Left cardiac atrium (tissue), 4 donors: Measurements from ENCODE around the gene DEFB113. TPM values are rescaled to one million over a fixed set of nuclear protein-coding genes. Genes with fewer than 3 reads are reported as not detected.
"Not testable (repeated sequence)": the region's sequence is repeated elsewhere in the genome, so short reads cannot be mapped to it uniquely, and the experiment has no call there.

Source experiments
- ATAC-seq, 2 donors: fragments of 200-7000 bp; cut with Tn5 transposase; one replicate each; pipeline ENCODE4 v1.9.1; 2020; ENCODE audit warnings: mild to moderate bottlenecking in 2 of 2, moderate library complexity in 2 of 2
- DNase-seq: peaks from one replicate; pipeline ENCODE4 v3.0.0-alpha.2; 2020
- intact Hi-C, 2 donors: fragments of 100-400 bp; cut with DNase I; formaldehyde crosslinking; loops; one replicate each; pipeline versions ENCODE4 v1.14.1 to v1.15.1; 2022 to 2023
- long read RNA-seq: library from polyadenylated mRNA; unstranded; transcript quantifications from one replicate; pipeline ENCODE4 v2.0.0, GENCODE V29; 2021
- total RNA-seq, 2 donors: library from RNA; stranded (reverse); fragmentation: NEBNext Ultra II Directional; extraction: Animal tissue kit (Norgen Biotek cat#: 25700); gene quantifications; one replicate each; pipeline ENCODE4 v1.2.1, GENCODE V29; 2021
- donor health status: DM: no; HTN: yes; CAD: no.
- donor health status: DM: no; HTN: yes; CAD: no; lungs with severe emphysema.
- donor health status: DM: yes; HTN: yes; CAD: no.
- donor health status: Dilated cardiomyopathy.

DEFB113 gene, protein sequence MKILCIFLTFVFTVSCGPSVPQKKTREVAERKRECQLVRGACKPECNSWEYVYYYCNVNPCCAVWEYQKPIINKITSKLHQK
- total RNA-seq: not detected
- long read RNA-seq: 0 reads

DNA sequence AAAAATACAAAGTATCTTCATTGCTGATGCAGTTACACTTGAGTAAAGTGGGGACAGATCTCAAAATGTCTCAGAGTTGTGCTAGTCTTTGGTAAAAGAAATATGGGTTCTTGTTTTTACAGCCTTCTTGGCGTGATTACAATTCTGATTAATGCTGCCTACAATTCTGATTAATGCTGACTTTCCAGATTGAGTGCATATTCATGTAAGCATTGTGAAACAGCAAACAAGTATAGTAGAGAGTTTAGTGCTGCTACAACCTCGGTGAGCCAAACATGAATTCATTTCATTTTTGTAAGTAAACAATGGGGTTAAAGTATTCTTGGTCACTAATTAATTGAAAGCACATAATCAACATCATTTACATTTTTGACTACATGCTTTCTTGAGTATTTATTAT is at the start of gene DEFB113:
Gene DEFB113, minus strand, starts transcription at position 21 of the 400 bp plus-strand sequence. Its CDS starts 0 bp downstream, at position 21.
- intact Hi-C loops: no loop called here
- DNase-seq (no peak), ATAC-seq (no peak)

DNA sequence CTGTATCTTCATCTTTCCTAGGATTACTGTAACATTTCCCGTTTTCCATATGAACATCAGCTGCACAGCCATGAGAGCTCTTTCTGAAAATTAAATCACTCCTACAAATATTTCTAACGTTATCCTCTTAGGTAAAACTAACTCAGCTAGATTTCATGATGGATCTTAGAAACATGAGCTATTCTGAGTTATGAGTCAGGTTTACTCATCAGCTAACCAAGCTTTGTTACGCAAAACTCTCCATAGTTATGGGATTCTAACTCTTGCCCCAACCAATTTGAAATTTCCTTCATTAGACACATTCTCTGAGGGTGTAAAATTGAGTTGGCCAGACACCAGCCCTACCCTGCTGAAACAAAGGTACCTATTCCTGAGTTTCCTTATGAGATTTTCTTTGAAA is 38.4 kb upstream of the DEFB113 start:
- intact Hi-C loops: no loop called here

DNA sequence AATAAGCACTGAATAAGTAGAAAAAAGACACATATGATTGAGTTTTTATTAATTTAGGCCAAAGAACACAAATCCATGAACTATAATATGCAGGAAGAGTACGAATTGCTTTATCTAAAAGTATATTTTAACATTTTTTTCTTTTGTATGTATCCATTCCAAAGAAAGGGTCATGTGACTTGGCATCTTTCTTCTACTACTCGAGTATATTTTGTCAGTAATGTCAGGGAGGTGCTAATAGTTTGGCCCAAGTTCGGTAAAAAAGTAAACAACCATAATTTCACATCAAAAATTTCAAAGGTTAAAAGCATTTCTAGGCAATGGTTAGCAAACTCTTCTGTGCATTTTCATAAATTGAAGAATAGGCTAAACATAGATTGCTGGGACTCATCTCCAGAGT is 33.7 kb upstream of the DEFB113 start:
- ATAC-seq (no peak), DNase-seq (no peak)
- intact Hi-C loops: no loop called here

More for the DNA sequence above, 38.4 kb upstream of the DEFB113 start:
- DNase-seq (no peak), ATAC-seq (no peak)

DNA sequence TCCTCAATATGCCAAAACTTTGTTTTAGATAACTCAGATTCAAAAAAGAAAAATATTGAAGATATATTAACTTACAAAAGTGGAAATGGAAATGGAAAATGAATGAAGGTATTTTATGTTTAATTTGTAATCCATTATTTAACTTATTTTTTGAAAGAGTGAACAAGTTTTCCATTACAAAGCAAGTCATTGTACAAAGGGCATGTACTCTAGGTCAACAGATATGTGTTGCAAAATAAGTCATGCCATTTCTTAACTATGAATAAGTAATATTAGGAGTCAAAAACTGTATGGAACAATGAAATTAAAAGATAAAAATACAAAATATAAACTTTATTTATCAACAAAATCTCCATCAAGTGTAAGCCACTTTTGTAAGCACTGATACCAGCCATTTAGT is 25.9 kb upstream of the DEFB113 start:
- DNase-seq: no peak
- intact Hi-C loops: no loop called here

DNA sequence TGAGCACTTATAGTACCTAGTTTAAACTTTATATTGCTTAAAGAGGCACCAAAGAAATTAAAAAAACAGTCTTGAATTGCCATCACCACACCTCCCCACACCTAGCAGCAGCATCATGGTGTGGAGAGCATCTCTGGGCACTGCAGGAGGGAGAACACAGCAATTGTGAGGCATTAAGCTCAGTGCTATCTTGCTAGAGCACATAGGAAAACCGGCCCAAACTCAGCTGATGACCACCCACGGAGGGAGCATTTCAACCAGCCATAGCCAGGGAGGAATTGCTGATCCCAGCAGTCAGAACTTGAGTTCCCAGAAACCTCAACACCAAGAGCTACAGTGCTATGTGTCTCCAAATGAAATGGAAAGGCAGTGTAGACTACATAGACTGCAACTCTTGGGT is 19.5 kb upstream of the DEFB113 start:
- intact Hi-C loops: no loop called here
- no peak for ATAC-seq
- no peak for DNase-seq

More for the DNA sequence above, 25.9 kb upstream of the DEFB113 start:
- no peak for ATAC-seq

DNA sequence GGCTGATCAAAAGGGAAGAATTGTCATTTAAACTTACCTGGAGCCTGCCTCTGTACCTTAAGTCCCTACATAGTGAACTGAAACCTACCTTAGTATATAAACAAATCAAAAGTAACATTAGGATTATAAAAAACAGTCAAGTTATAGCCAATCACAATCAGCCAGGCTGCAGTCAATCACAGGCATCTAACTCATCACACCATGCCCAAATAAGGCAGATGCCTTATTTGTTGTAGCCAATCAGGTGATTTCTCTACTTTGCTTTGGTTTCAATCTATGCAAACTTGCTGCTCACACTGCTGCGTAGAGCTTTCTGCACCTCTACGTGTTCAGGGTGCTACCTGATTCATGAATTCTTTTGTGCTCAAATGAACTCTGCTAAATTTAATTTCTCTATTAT is 18.3 kb upstream of the DEFB113 start:
- DNase-seq: no peak
- intact Hi-C loops: no loop called here
- ATAC-seq: no peak

DNA sequence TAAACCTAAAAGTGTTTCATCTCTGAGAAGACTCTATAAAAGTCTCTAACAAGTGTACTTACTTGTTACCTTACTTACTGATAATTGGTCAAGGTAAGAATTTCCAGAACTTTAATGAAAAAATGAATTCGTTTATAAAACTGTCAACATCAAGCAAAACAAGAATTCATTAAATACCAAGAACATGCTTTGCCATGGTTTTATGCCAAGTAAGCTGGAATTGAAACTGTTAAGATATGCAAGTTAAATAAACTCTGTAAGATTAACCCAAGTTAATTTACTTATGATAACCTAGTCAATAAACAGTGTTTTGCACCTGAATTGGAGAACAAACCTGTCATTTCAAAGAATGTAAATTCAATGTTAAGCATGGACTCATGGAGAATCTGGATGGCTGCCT is 17.1 kb upstream of the DEFB113 start:
- no peak for DNase-seq
- intact Hi-C loops: no loop called here
- no peak for ATAC-seq

DNA sequence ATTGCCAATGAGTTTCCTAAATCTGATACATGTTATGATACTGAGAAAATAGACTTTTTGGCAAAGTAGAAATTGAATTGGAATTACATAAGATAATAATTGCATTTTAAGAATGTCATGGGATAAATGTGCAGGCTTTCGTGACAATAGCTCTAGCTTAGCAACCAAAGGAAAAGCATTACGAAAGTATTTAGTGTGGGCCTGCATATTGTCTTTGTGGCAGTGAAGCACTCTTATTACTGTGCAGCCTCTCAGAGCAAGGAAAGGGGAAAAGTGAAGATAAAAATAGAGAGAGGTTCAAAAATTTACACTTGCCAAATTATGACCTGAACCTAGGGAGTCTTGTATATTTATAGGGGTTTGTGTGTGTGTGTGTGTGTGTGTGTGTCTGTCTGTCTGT is 12.6 kb upstream of the DEFB113 start:
- DNase-seq (no peak), ATAC-seq (no peak)
- intact Hi-C loops: no loop called here

DNA sequence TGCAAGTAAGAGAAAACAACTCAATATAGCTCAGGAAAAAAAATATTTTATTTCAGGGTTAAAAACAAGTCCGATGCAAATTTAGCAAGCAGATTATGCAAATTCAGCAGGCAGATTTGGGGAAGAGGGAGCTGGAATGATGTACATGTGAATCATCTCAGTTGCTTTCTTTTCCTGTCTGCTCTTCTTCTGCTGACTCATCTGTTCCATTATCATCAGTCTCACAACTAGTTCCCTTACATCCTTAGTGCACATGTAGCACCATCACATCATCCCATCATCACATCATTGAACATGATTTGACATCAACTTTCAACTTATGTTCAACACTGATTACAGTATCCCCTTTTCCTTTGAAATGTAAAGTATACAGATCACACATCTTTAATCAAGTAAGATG is 11.5 kb upstream of the DEFB113 start:
- peak in 1 of 2 donors; percentile 41 for ATAC-seq
- DNase-seq: no peak
- intact Hi-C loops: no loop called here

DNA sequence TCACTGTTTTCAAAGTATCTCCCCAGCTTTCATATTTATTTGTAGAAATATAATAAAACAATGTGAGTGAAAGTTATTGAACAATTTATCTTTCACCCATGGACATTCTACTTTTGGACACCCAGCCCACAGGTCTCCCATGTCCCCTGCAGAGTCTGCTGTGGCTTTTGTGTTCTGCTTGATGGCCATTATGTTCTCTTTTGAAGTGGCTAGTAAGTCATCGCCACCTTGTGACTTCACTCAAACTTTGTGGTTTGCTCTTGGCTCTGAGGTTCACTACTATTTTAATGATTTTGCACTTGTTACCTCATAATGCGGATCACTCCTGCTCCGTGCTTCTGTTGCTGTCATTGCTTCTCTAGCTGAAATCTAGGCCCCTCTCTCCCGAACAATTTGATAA is 10.2 kb upstream of the DEFB113 start:
- DNase-seq (no peak), ATAC-seq (no peak)
- intact Hi-C loops: no loop called here

DNA sequence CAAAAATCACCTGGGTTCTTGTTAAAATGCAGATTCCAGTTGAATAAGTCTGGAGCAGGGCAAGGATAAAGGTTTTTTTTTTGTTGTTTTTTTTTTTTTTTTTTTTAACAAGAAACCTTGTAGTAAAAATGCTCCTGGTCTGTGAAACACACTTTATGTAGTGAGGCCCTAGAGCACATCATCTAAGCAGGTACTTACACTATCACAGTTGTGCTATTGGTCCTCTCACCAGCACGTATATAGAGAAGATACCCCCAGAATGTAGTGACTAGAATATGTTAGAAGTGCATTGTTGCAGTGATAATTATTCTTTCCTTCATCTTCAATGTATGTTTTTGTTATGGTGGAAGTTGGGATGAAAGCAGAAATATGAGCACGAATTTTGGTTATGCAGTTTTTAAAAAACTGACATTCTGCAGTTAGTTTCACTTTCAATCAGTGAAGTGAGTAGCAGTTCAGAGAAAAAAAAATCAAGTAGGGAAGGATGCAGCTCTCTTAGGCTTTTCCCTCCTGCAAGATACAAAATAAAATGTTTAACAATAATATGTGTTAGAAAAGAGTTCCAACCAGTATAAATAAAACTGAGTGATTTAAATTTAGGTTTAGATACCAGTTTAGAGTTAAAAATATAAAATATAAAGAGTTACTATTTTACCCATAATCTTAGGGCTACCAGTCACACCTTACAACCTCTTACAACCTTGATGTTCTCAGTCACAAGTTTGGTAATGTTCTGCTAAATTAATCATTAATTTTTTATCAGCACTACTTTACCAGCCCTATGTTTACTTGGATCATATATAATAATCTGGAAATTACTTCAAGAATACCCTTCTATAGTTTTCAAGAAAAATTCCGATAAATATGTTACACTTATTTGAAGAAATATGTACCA is 9.2 kb upstream of the DEFB113 start:
- intact Hi-C loops: no loop called here
- ATAC-seq: no peak

DNA sequence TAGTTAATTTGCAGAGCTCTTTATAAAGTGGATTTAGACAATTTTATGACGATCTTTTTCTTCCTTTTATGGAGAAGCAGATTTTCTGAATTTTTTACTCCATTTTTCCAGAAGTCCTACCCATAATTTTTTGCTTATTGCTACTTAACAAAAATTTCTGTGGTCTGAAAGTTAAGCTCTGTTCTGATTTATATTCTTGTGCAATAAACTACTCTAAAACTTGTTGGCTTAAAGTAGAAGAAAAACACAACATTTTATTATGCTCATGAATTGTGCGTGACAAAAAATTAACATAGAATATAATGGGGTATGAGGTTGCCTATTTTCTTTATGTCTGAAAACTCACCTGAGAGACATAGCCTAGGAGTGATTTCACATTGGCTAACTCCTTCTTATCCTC is 2.6 kb downstream of the DEFB113 start:
- no peak for DNase-seq
- no peak for ATAC-seq
- intact Hi-C loops: no loop called here

More for the DNA sequence above, 9.2 kb upstream of the DEFB113 start:
- no peak for DNase-seq

DNA sequence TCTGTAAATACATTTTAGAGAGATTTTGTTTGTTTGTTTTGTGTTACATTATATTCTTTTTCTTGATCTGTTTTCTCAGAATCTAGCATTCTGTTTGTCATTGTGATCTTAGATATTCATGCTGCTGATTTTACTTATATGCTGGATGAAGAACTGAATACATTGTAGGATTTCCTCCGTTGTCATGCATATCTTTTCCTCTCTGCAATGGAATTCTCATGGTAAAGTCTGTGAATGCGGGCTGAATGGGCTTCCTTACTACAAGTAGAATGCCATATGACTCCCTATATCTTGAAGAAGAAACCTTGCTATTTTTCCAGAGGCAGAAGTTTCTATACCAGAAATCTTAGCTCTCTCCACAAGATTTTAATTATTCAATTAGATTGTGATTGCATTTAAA is 3.1 kb downstream of the DEFB113 start:
- DNase-seq (no peak), ATAC-seq (no peak)
- intact Hi-C loops: no loop called here

DNA sequence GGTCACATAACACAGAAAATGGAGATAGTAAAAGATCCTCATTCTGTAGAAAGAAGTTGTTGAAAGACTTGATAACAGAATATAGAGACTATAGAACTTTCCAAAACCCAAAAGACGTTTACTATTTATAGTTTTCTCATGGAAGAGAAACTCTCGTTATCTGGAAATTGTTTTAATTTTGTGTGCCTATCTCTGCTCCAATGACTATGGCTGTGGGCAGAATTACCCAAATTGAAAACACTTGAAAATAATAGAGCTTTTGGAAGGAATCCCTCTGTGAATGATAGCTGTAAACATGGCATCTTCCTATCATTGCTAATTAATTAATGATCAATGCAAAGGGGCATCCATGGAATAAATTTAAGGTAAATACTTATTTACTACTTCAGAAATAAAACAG is 5.4 kb downstream of the DEFB113 start, which contains the start of gene DEFB114:
Gene DEFB114, minus strand, starts transcription at position 101 of the 400 bp plus-strand sequence. Its CDS starts 59 bp downstream, at position 42.
- DNase-seq (no peak), ATAC-seq (no peak)
- intact Hi-C loops: no loop called here

DNA sequence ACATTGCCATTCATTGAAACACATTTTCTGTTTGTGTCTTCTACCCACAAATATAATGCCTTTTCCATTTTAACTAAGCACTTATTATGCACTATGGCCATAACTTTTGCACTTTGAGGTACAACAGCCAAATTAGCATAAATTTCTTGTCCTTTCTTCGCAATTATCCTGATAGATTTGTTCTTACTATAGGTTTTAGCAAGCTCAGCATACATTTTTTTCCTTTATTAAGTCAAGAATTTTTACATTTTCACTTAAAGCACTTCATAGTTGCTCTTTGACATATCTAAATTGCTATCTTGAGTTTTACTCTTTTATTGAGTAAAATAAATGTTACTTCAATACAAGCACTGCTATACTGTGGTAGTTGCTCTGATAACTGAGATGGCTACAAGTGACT is 11.2 kb downstream of the DEFB113 start:
- no peak for ATAC-seq
- intact Hi-C loops: no loop called here
- no peak for DNase-seq

DNA sequence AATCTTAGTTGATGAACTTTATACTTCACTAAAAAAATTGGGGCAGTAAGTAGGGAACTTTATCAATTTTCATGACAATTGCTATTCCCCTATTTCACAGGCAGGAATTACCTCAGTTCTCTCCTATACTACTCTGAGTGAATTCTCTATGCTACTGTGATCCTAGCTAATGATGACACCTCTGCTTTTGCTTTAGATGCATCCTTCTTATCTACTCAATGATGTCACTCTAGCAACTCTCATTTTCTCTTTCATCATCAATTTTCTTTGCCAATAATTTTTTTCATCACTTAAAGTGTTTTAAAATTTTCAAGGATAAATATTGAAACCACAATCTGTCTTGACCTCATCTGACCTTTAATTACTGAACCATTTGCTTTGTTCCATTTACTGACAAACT is 13.6 kb downstream of the DEFB113 start:
- intact Hi-C loops: no loop called here

DNA sequence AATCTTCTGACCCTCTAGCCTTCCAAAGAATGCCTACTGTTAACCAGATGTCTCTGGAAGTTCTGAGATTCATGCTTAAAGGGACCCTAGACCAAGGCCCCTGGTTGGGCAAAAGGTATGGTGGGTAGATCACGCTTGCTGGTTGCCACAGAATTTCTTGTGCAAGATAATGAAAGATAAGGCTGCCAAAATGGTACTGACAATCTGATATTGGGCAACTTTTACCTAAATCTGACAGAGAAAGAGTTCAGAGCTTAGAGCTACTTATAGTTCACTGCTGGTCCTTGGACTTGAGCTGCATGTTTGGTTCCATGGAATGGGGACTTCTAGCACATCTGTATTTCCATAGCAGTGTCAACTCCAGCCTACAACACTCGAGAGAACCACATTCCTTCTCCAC is 17.5 kb downstream of the DEFB113 start:
- intact Hi-C loops: no loop called here
- no peak for ATAC-seq
- DNase-seq: no peak

More for the DNA sequence above, 13.6 kb downstream of the DEFB113 start:
- DNase-seq: no peak
- ATAC-seq: no peak

DNA sequence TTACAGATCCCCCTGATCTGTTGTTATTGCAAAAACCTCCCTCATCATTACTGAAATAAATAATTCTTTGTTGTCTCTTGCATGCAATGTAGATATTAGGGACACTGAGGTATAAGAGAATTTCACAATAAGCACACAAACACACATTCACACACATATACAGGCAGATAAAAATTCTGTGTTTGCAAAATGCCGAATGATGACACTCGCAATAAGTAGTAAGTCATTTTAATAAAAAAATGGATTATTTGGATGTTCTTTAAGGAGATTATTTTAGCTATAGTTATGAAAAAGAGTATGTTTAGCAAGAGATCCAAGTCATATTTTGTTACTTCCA is 19.0 kb downstream of the DEFB113 start:
- ATAC-seq (no peak), DNase-seq (no peak)
- intact Hi-C loops: no loop called here

DNA sequence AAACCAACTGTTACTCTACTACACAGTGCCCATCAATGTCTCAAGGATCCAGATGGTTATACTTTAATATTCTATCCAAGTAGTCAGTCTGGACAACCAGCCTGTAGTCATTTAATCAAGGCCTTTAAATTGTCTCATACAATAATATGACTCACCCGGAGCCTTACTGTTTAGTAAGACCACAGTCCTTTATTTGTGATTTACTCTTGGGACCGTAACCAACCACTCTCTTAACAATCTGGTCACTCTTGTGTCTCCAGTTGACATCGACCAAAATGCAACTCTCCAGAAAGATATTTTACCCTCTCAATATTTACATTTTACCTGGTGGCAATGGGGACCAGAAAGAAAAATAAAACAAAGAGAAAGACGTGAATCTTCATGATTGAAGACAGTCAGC is 20.4 kb downstream of the DEFB113 start:
- no peak for ATAC-seq
- intact Hi-C loops: no loop called here
- no peak for DNase-seq

DNA sequence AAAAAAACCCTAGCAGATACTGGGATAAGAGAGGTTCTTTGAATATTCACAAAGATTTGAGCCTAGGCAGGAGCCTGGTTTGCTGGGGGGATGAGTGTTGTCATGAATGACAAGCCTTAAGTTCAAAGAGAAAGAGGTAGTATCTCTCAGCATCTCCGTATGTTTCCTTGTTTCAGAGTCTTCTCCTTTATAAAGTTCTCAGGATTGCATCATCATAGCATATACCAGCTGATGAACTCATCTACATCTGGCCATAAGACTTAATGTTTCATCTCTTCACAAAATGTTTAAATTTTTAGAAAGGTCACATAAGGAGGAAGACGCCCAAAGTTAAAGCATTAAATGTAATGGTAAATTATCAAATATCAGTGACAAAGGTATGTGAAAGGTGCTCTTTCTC is 22.6 kb downstream of the DEFB113 start:
- ATAC-seq (no peak), DNase-seq (no peak)
- intact Hi-C loops: no loop called here

DNA sequence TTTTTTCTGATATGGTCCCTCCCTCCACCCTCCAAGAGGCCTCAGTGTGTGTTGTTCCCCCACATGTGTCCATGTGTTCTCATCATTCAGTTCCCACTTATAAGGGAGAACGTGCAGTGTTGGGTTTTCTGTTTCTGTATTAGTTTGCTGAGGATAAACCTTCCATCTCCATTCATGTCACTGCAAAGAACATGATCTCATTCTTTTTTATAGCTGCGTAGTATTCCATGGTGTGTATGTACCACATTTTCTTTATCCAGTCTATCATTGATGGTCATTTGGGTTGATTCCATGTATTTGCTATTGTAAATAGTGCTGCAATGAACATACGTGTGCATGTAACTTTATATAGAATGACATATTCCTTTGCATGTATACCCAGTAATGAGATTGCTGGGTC is 25.4 kb downstream of the DEFB113 start:
- intact Hi-C loops, DNase-seq, ATAC-seq: not testable (repeated sequence)
